H1 (cell line): ENCODE data around the gene CHSY3.

Experiments used
- CTCF ChIP-seq, 3 experiments: IDR thresholded peaks; 1 replicate in 2 of 3; 2 replicates in 1 of 3; pipeline versions ENCODE4 v1.5.1 to v1.6.1; 2011; ENCODE audit warnings: low read length in 3 of 3, mild to moderate bottlenecking in 3 of 3, inconsistent platforms in 2 of 3, low read depth in 1 of 3, moderate library complexity in 1 of 3; ENCODE audit not compliant: insufficient read depth in 1 of 3; ENCODE audit errors: control extremely low read depth in 1 of 3
- POLR2A ChIP-seq, 2 experiments: IDR thresholded peaks; 1 replicate in 1 of 2; 2 replicates in 1 of 2; pipeline ENCODE4 v1.6.1; 2011; ENCODE audit warnings: low read depth in 2 of 2, low read length in 2 of 2, mild to moderate bottlenecking in 2 of 2; ENCODE audit errors: control extremely low read depth in 1 of 2
- TF ChIP-seq, protein P1 (sequence below): IDR thresholded peaks from 2 replicates; pipeline ENCODE4 v1.6.1; 2012; ENCODE audit warnings: inconsistent platforms

GRCh38 chr5:129963359-129963758 lies 59.1 kb downstream of the CHSY3 start:
- no peak for TF ChIP-seq CTCF (IDR thresholded peaks at IDR 0.05; ENCODE audit: control extremely low read depth in 1 of 3, insufficient read depth in 1 of 3, low read depth in 1 of 3, low read length in 3 of 3)
- TF ChIP-seq POLR2A (IDR thresholded peaks at IDR 0.05; ENCODE audit: control extremely low read depth in 1 of 2, low read depth in 2 of 2, low read length in 2 of 2), result no peak
- TF ChIP-seq, protein P1, sequence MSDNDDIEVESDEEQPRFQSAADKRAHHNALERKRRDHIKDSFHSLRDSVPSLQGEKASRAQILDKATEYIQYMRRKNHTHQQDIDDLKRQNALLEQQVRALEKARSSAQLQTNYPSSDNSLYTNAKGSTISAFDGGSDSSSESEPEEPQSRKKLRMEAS, result no peak
